WTC11 (cell line): ENCODE measurements around the gene OLFM2. TPM values are rescaled to one million over a fixed set of nuclear protein-coding genes. Genes with fewer than 3 reads are reported as not detected.
A peak's percentile ranks its signal among the peaks of the same experiment; 100 is the strongest.

Source experiments
- ATAC-seq: fragments of 200-7000 bp; cut with Tn5 transposase; 2 replicates; pipeline ENCODE4 v1.10.0; 2021; ENCODE audit warnings: mild to moderate bottlenecking, moderate library complexity
- CTCF ChIA-PET: fragments of 300-600 bp; sonication (Branson Sonifier 250); formaldehyde crosslinking; loops from one replicate; lab custom pipeline; 2021; ENCODE audit warnings: antibody characterized with exemption; lab: Charles Lee
- POLR2A ChIA-PET: fragments of 350-600 bp; sonication (Branson Sonifier 250); formaldehyde crosslinking; loops from one replicate; lab custom pipeline; 2021; ENCODE audit warnings: antibody characterized with exemption; lab: Charles Lee
- DNase-seq: peaks from one replicate; pipeline ENCODE4 v3.0.0; 2021; ENCODE audit warnings: low spot score
- H3K27ac Mint-ChIP-seq: 2 replicates; pipeline ENCODE4 v1.8.0; 2021; ENCODE audit warnings: mixed read lengths
- H3K27me3 Mint-ChIP-seq: 2 replicates; pipeline ENCODE4 v1.8.0; 2021; ENCODE audit warnings: low read depth, mild to moderate bottlenecking, moderate library complexity, mixed read lengths
- H3K36me3 Mint-ChIP-seq: 2 replicates; pipeline ENCODE4 v1.8.0; 2021; ENCODE audit warnings: mixed read lengths
- H3K4me1 Mint-ChIP-seq: 2 replicates; pipeline ENCODE4 v1.8.0; 2022; ENCODE audit warnings: mixed read lengths
- H3K4me3 Mint-ChIP-seq: 2 replicates; pipeline ENCODE4 v1.8.0; 2021; ENCODE audit warnings: mild to moderate bottlenecking, moderate library complexity, mixed read lengths
- H3K9me3 Mint-ChIP-seq: 2 replicates; pipeline ENCODE4 v1.8.0; 2021; ENCODE audit warnings: mixed read lengths
- ATF2 ChIP-seq: sonication (generic); formaldehyde crosslinking; IDR thresholded peaks from 2 replicates; pipeline ENCODE4 v1.8.1; 2022; ENCODE audit warnings: low read depth, missing genetic modification reagents, borderline replicate concordance
- E2F4 ChIP-seq: sonication (generic); formaldehyde crosslinking; IDR thresholded peaks from 2 replicates; pipeline ENCODE4 v1.8.1; 2022; ENCODE audit warnings: low read depth, mild to moderate bottlenecking, moderate library complexity, missing genetic modification reagents, borderline replicate concordance
- GTF2I ChIP-seq: fragments of 250-450 bp; sonication (Bioruptor Pico); conservative IDR thresholded peaks from 2 replicates; pipeline ENCODE4 v1.4.0; 2021; ENCODE audit warnings: mild to moderate bottlenecking
- MYBL2 ChIP-seq: sonication (generic); formaldehyde crosslinking; IDR thresholded peaks from 2 replicates; pipeline ENCODE4 v1.8.1; 2023; ENCODE audit warnings: mild to moderate bottlenecking, moderate library complexity, missing genetic modification reagents
- ZNF121 ChIP-seq: sonication (generic); formaldehyde crosslinking; IDR thresholded peaks from 2 replicates; pipeline ENCODE4 v1.8.0; 2023; ENCODE audit warnings: missing genetic modification reagents
- ZNF425 ChIP-seq: fragments of 250-450 bp; sonication (Bioruptor Pico); conservative IDR thresholded peaks from 2 replicates; pipeline ENCODE4 v1.9.0; 2021; ENCODE audit warnings: mild to moderate bottlenecking
- total RNA-seq: library from RNA; stranded (reverse); gene quantifications from 3 replicates; pipeline ENCODE4 v1.2.3, GENCODE V29; 2021
- TF ChIP-seq, protein P1 (sequence below): sonication (generic); formaldehyde crosslinking; IDR thresholded peaks from 2 replicates; pipeline ENCODE4 v1.8.0; 2022; ENCODE audit warnings: mild to moderate bottlenecking, missing genetic modification reagents
- TF ChIP-seq, protein P2 (sequence below): sonication (generic); formaldehyde crosslinking; IDR thresholded peaks from 2 replicates; pipeline ENCODE4 v1.8.1; 2023; ENCODE audit warnings: mild to moderate bottlenecking, missing genetic modification reagents, moderate library complexity
- TF ChIP-seq, protein P3 (sequence below): sonication (generic); formaldehyde crosslinking; IDR thresholded peaks from 2 replicates; pipeline ENCODE4 v1.8.1; 2023; ENCODE audit warnings: mild to moderate bottlenecking, missing genetic modification reagents, borderline replicate concordance

OLFM2 gene
- total RNA-seq, 1 experiment from 2014 or later, result 66.0 TPM

- H3K27ac Mint-ChIP-seq, result no peak overlapping the region
- CTCF ChIA-PET, result interaction anchor here (0.6 to 5.3 kb wide), 4 partner anchors 11 to 74 kb away, joined by 5 to 30 read pairs (median 20); no protein-coding TSS in a partner anchor
- no peak for ATAC-seq
Measured at GRCh38 chr19:9953802-9954542, 17.7 kb upstream of the OLFM2 start.

More at GRCh38 chr19:9953802-9954542, 17.7 kb upstream of the OLFM2 start:
- TF ChIP-seq ATF2 (CRISPR knock-in tag) (no peak), E2F4 (CRISPR knock-in tag) (no peak), ZNF425 (no peak), MYBL2 (CRISPR knock-in tag) (no peak), GTF2I (CRISPR knock-in tag) (0 out of 2 replicates have a peak, but pooled peaks have one; percentile 33), ZNF121 (peak; percentile 96)
- TF ChIP-seq, protein P1, sequence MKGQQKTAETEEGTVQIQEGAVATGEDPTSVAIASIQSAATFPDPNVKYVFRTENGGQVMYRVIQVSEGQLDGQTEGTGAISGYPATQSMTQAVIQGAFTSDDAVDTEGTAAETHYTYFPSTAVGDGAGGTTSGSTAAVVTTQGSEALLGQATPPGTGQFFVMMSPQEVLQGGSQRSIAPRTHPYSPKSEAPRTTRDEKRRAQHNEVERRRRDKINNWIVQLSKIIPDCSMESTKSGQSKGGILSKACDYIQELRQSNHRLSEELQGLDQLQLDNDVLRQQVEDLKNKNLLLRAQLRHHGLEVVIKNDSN, result no peak
- TF ChIP-seq, protein P2, sequence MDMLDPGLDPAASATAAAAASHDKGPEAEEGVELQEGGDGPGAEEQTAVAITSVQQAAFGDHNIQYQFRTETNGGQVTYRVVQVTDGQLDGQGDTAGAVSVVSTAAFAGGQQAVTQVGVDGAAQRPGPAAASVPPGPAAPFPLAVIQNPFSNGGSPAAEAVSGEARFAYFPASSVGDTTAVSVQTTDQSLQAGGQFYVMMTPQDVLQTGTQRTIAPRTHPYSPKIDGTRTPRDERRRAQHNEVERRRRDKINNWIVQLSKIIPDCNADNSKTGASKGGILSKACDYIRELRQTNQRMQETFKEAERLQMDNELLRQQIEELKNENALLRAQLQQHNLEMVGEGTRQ (CRISPR knock-in tag), result no peak
- TF ChIP-seq, protein P3, sequence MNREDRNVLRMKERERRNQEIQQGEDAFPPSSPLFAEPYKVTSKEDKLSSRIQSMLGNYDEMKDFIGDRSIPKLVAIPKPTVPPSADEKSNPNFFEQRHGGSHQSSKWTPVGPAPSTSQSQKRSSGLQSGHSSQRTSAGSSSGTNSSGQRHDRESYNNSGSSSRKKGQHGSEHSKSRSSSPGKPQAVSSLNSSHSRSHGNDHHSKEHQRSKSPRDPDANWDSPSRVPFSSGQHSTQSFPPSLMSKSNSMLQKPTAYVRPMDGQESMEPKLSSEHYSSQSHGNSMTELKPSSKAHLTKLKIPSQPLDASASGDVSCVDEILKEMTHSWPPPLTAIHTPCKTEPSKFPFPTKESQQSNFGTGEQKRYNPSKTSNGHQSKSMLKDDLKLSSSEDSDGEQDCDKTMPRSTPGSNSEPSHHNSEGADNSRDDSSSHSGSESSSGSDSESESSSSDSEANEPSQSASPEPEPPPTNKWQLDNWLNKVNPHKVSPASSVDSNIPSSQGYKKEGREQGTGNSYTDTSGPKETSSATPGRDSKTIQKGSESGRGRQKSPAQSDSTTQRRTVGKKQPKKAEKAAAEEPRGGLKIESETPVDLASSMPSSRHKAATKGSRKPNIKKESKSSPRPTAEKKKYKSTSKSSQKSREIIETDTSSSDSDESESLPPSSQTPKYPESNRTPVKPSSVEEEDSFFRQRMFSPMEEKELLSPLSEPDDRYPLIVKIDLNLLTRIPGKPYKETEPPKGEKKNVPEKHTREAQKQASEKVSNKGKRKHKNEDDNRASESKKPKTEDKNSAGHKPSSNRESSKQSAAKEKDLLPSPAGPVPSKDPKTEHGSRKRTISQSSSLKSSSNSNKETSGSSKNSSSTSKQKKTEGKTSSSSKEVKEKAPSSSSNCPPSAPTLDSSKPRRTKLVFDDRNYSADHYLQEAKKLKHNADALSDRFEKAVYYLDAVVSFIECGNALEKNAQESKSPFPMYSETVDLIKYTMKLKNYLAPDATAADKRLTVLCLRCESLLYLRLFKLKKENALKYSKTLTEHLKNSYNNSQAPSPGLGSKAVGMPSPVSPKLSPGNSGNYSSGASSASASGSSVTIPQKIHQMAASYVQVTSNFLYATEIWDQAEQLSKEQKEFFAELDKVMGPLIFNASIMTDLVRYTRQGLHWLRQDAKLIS (CRISPR knock-in tag), result no peak
- Mint-ChIP-seq H3K9me3 (no peaks in the 10 kb centered on the region), H3K27me3 (no peaks in the 10 kb centered on the region; the same call in 1 of the 2 replicates), H3K36me3 (no peaks in the 10 kb centered on the region), H3K4me3 (no peak overlapping the region), H3K4me1 (peaks cover 15% of the 10 kb centered on the region)
- DNase-seq, result no peak
- POLR2A ChIA-PET, result no interaction called here
